ENCODE data around the gene C14orf180.

GRCh38 chr14:104584557-104584956, 5.0 kb downstream of the C14orf180 start:
- TF ChIP-seq CTCF (IDR thresholded peaks at IDR 0.05 in 2 of 3, conservative IDR thresholded peaks at IDR 0.05 in 1 of 3; ENCODE audit: control insufficient read depth in 2 of 3, extremely low read depth in 1 of 3, insufficient read depth in 1 of 3, low read depth in 3 of 3, low read length in 3 of 3) (no peak), POLR2AphosphoS5 (IDR thresholded peaks at IDR 0.05; ENCODE audit: low read length) (no peak), BHLHE40 (IDR thresholded peaks at IDR 0.05; ENCODE audit: borderline replicate concordance in 1 of 2, low read depth in 2 of 2, low read length in 1 of 2) (no peak), HDAC2 (IDR thresholded peaks at IDR 0.05) (no peak)

Data from GM12878 (cell line).